SK-N-SH treated with all-trans-retinoic acid at 6 μM for 48 hours (cell line): ENCODE results near the gene GRK4.

Experiments
- ATAC-seq: fragments of 200-7000 bp; cut with Tn5 transposase; 3 replicates; pipeline ENCODE4 v1.9.1; 2020; ENCODE audit warnings: mild to moderate bottlenecking, moderate library complexity
- ARNTL ChIP-seq: fragments of 450-650 bp; formaldehyde crosslinking; IDR thresholded peaks from 2 replicates; pipeline ENCODE4 v1.5.0; 2020; ENCODE audit warnings: low read depth, mild to moderate bottlenecking, moderate library complexity, borderline replicate concordance
- BACH2 ChIP-seq: fragments of 250-450 bp; sonication (Bioruptor Pico); IDR thresholded peaks from 2 replicates; pipeline ENCODE4 v1.9.0; 2021; ENCODE audit warnings: mild to moderate bottlenecking, borderline replicate concordance
- CREB5 ChIP-seq: fragments of 250-450 bp; sonication (Bioruptor Pico); IDR thresholded peaks from 2 replicates; pipeline ENCODE4 v1.5.1; 2020; ENCODE audit warnings: low read depth, mild to moderate bottlenecking, moderate library complexity
- CSDC2 ChIP-seq: fragments of 250-450 bp; sonication (Bioruptor Pico); IDR thresholded peaks from 2 replicates; pipeline ENCODE4 v1.5.0; 2020; ENCODE audit warnings: mild to moderate bottlenecking, moderate library complexity
- GLIS3 ChIP-seq: fragments of 250-450 bp; sonication (Bioruptor Pico); IDR thresholded peaks from 2 replicates; pipeline ENCODE4 v1.5.0; 2020; ENCODE audit warnings: mild to moderate bottlenecking, moderate library complexity
- ISL1 ChIP-seq: fragments of 250-450 bp; sonication (Bioruptor Pico); IDR thresholded peaks from 2 replicates; pipeline ENCODE4 v2.1.2; 2022; ENCODE audit warnings: mild to moderate bottlenecking, moderate library complexity
- OSR1 ChIP-seq: fragments of 250-450 bp; sonication (Bioruptor Pico); IDR thresholded peaks from 2 replicates; pipeline ENCODE4 v1.8.0; 2022; ENCODE audit warnings: moderate library complexity, mild to moderate bottlenecking, inconsistent platforms
- PATZ1 ChIP-seq: fragments of 250-450 bp; sonication (Bioruptor Pico); IDR thresholded peaks from 2 replicates; pipeline ENCODE4 v1.8.0; 2020; ENCODE audit warnings: mild to moderate bottlenecking, moderate library complexity, borderline replicate concordance
- POU6F1 ChIP-seq: fragments of 250-450 bp; sonication (Bioruptor Pico); IDR thresholded peaks from 2 replicates; pipeline ENCODE4 v1.8.0; 2021; ENCODE audit warnings: low read depth, mild to moderate bottlenecking, moderate library complexity, borderline replicate concordance
- PPARA ChIP-seq: fragments of 250-450 bp; sonication (Bioruptor Pico); IDR thresholded peaks from 2 replicates; pipeline ENCODE4 v1.5.0; 2020; ENCODE audit warnings: mild to moderate bottlenecking, borderline replicate concordance
- SNAI2 ChIP-seq: fragments of 250-450 bp; sonication (Bioruptor Pico); IDR thresholded peaks from 2 replicates; pipeline ENCODE4 v1.5.0; 2020; ENCODE audit warnings: mild to moderate bottlenecking, moderate library complexity
- TCF4 ChIP-seq: fragments of 250-450 bp; sonication (Bioruptor Pico); IDR thresholded peaks from 2 replicates; pipeline ENCODE4 v1.8.0; 2021; ENCODE audit warnings: mild to moderate bottlenecking, moderate library complexity, borderline replicate concordance
- TOX ChIP-seq: fragments of 250-450 bp; sonication (Bioruptor Pico); IDR thresholded peaks from 2 replicates; pipeline ENCODE4 v1.8.0; 2021; ENCODE audit warnings: mild to moderate bottlenecking, moderate library complexity, borderline replicate concordance
- ZC3H10 ChIP-seq: fragments of 250-450 bp; sonication (Bioruptor Pico); IDR thresholded peaks from 2 replicates; pipeline ENCODE4 v1.5.1; 2021; ENCODE audit warnings: mild to moderate bottlenecking, moderate library complexity
- ZFP3 ChIP-seq: fragments of 250-450 bp; sonication (Bioruptor Pico); IDR thresholded peaks from 2 replicates; pipeline ENCODE4 v1.5.0; 2020; ENCODE audit warnings: mild to moderate bottlenecking, moderate library complexity
- ZFP30 ChIP-seq: fragments of 450-650 bp; formaldehyde crosslinking; IDR thresholded peaks from 2 replicates; pipeline ENCODE4 v1.5.0; 2022; ENCODE audit warnings: mild to moderate bottlenecking, moderate library complexity
- ZNF70 ChIP-seq: fragments of 450-650 bp; formaldehyde crosslinking; IDR thresholded peaks from 2 replicates; pipeline ENCODE4 v1.5.0; 2020; ENCODE audit warnings: mild to moderate bottlenecking, moderate library complexity
- ZNF8 ChIP-seq: fragments of 450-650 bp; formaldehyde crosslinking; IDR thresholded peaks from 2 replicates; pipeline ENCODE4 v1.5.0; 2020; ENCODE audit warnings: mild to moderate bottlenecking, moderate library complexity
- TF ChIP-seq, protein P1 (sequence below): fragments of 250-450 bp; sonication (Bioruptor Pico); IDR thresholded peaks from 2 replicates; pipeline ENCODE4 v1.5.1; 2021; ENCODE audit warnings: mild to moderate bottlenecking, moderate library complexity
- TF ChIP-seq, protein P2 (sequence below): fragments of 250-450 bp; sonication (Bioruptor Pico); IDR thresholded peaks from 2 replicates; pipeline ENCODE4 v1.5.0; 2020; ENCODE audit warnings: mild to moderate bottlenecking, moderate library complexity

The GRK4 gene

DNA sequence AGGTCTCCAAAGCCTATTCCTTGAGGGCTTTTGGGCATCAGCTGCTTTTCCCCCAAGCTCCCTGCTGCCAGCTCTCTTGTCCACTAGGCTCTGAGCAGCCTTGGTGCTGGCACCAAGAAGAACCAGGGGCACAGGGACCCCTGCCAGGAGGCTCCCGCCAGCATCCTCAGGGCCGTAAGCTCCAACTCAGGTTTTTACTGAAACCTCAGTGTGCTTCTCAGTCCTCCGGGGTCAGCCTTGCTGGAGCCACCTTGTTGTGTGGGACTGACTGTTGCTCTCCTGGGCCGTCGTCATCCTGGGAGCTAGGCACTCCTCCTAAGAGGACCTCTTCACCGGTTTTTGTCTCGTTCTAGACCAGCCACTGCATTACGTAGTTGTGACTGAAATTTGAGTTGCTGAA, 39.1 kb upstream of the GRK4 start (continued):
- no peak for TF ChIP-seq PATZ1 (CRISPR knock-in tag)
- no peak for TF ChIP-seq OSR1 (CRISPR knock-in tag)
- no peak for TF ChIP-seq ZNF70 (CRISPR knock-in tag)
- TF ChIP-seq ZFP30, result no peak
- TF ChIP-seq POU6F1 (CRISPR knock-in tag), result no peak
- TF ChIP-seq ZNF8 (CRISPR knock-in tag), result no peak
- no peak for TF ChIP-seq ZC3H10 (CRISPR knock-in tag)
- TF ChIP-seq BACH2 (CRISPR knock-in tag), result no peak
- TF ChIP-seq SNAI2 (CRISPR knock-in tag), result no peak
- TF ChIP-seq PPARA (CRISPR knock-in tag), result no peak
- no peak for TF ChIP-seq CSDC2 (CRISPR knock-in tag)
- TF ChIP-seq, all 23 proteins: peak for 0

- no peak for ATAC-seq
- no peak for TF ChIP-seq ZC3H10 (CRISPR knock-in tag)
- no peak for TF ChIP-seq PPARA (CRISPR knock-in tag)
- TF ChIP-seq TCF4, result no peak
- no peak for TF ChIP-seq POU6F1 (CRISPR knock-in tag)
- no peak for TF ChIP-seq CSDC2 (CRISPR knock-in tag)
- no peak for TF ChIP-seq SNAI2 (CRISPR knock-in tag)
- TF ChIP-seq, protein P1, sequence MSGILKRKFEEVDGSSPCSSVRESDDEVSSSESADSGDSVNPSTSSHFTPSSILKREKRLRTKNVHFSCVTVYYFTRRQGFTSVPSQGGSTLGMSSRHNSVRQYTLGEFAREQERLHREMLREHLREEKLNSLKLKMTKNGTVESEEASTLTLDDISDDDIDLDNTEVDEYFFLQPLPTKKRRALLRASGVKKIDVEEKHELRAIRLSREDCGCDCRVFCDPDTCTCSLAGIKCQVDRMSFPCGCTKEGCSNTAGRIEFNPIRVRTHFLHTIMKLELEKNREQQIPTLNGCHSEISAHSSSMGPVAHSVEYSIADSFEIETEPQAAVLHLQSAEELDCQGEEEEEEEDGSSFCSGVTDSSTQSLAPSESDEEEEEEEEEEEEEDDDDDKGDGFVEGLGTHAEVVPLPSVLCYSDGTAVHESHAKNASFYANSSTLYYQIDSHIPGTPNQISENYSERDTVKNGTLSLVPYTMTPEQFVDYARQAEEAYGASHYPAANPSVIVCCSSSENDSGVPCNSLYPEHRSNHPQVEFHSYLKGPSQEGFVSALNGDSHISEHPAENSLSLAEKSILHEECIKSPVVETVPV, result no peak
- TF ChIP-seq TOX, result no peak
- TF ChIP-seq OSR1 (CRISPR knock-in tag), result no peak
- no peak for TF ChIP-seq GLIS3 (CRISPR knock-in tag)
- no peak for TF ChIP-seq CREB5
- no peak for TF ChIP-seq ZNF8 (CRISPR knock-in tag)
- TF ChIP-seq ZFP3 (CRISPR knock-in tag), result no peak
- TF ChIP-seq ISL1 (CRISPR knock-in tag), result no peak
These were observed 38.5 kb upstream of the GRK4 start for GRCh38 chr4:2924765-2925301.

DNA sequence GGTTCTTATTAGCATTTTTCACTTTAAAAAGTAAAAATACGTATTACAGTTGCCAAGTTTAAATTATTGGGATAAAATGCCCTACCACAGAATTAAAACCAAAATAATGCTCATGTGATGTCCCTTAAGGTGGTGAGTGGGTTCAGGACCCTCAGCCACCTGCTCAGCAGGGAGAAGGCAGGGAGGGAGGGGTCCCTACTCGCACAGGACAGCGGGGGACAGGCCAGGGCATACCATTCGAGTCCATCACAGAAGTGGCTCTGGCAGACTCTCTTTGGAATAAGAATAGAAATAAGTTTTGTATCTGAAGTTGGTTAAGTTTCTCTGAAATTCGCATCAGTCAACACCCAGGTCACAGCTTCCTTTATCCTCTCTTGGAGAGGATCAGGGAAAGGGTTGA, 37.9 kb upstream of the GRK4 start:
- ATAC-seq, result no peak
- no peak for TF ChIP-seq GLIS3 (CRISPR knock-in tag)
- TF ChIP-seq, protein P1, result no peak
- no peak for TF ChIP-seq CSDC2 (CRISPR knock-in tag)
- TF ChIP-seq PPARA (CRISPR knock-in tag), result no peak
- no peak for TF ChIP-seq ZNF70 (CRISPR knock-in tag)
- no peak for TF ChIP-seq ARNTL
- TF ChIP-seq ZFP3 (CRISPR knock-in tag), result no peak
- no peak for TF ChIP-seq ZC3H10 (CRISPR knock-in tag)
- TF ChIP-seq, protein P2, sequence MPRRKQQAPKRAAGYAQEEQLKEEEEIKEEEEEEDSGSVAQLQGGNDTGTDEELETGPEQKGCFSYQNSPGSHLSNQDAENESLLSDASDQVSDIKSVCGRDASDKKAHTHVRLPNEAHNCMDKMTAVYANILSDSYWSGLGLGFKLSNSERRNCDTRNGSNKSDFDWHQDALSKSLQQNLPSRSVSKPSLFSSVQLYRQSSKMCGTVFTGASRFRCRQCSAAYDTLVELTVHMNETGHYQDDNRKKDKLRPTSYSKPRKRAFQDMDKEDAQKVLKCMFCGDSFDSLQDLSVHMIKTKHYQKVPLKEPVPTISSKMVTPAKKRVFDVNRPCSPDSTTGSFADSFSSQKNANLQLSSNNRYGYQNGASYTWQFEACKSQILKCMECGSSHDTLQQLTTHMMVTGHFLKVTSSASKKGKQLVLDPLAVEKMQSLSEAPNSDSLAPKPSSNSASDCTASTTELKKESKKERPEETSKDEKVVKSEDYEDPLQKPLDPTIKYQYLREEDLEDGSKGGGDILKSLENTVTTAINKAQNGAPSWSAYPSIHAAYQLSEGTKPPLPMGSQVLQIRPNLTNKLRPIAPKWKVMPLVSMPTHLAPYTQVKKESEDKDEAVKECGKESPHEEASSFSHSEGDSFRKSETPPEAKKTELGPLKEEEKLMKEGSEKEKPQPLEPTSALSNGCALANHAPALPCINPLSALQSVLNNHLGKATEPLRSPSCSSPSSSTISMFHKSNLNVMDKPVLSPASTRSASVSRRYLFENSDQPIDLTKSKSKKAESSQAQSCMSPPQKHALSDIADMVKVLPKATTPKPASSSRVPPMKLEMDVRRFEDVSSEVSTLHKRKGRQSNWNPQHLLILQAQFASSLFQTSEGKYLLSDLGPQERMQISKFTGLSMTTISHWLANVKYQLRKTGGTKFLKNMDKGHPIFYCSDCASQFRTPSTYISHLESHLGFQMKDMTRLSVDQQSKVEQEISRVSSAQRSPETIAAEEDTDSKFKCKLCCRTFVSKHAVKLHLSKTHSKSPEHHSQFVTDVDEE, result no peak
- TF ChIP-seq, all 23 proteins: peak for 0
